ENCODE results near the gene RALGPS2. TPM values are rescaled to one million over a fixed set of nuclear protein-coding genes. Genes with fewer than 3 reads are reported as not detected.

The RALGPS2 gene
- total and polyA plus RNA-seq, 2 of the 8 experiments (the other 6 are each of a cell fraction or from before 2014, with no cell fraction given), result 6.7 to 38.0 TPM

GRCh38 chr1:178688244-178688643 is 36.8 kb upstream of the RALGPS2 start:
- Histone ChIP-seq H3K18ac (ENCODE audit: extremely low read depth, low read length) (no peak overlapping the region), H3K23me2 (ENCODE audit: low read depth, low read length) (no peaks in the 10 kb centered on the region), H2BK20ac (ENCODE audit: low read length) (no peak overlapping the region), H3K56ac (replicated peaks; ENCODE audit: insufficient read length, low read depth, low read length) (no peak overlapping the region), H3K79me2 (ENCODE audit: control insufficient read depth in 1 of 2, insufficient read depth in 2 of 2, low read length in 2 of 2) (no peaks in the 10 kb centered on the region), H4K5ac (ENCODE audit: insufficient read length, low read depth, low read length) (no peak overlapping the region), H3K4ac (replicated peaks; ENCODE audit: insufficient read length, low read depth, low read length) (no peak overlapping the region), H3K9ac (replicated peaks in 1 of 4; ENCODE audit: extremely low read depth in 1 of 4, low read depth in 3 of 4, low read length in 3 of 4) (no peak overlapping the region), H2AFZ (ENCODE audit: low read length) (no peak overlapping the region), H2AK5ac (ENCODE audit: low read depth, low read length) (no peak overlapping the region), H3K4me2 (ENCODE audit: insufficient read depth in 1 of 2, low read depth in 2 of 2, low read length in 2 of 2) (no peak overlapping the region), H3K36me3 (ENCODE audit: control insufficient read depth in 2 of 4, insufficient read depth in 4 of 4, low read length in 3 of 4) (no peaks in the 10 kb centered on the region), H3K23ac (ENCODE audit: insufficient read length) (no peak overlapping the region), H4K91ac (replicated peaks; ENCODE audit: insufficient read length, low read length) (no peak overlapping the region), H3K4me3 (ENCODE audit: extremely low read depth in 1 of 4, insufficient read depth in 2 of 4, low read depth in 3 of 4, low read length in 4 of 4) (no peak overlapping the region), H3K27ac (ENCODE audit: low read depth, low read length) (no peak overlapping the region), H2BK15ac (ENCODE audit: low read length) (no peak overlapping the region), H2BK12ac (ENCODE audit: low read depth, low read length) (no peak overlapping the region), H2BK120ac (replicated peaks; ENCODE audit: low read depth, low read length) (no peak overlapping the region), H3K4me1 (replicated peaks in 1 of 4; ENCODE audit: control insufficient read depth in 3 of 4, insufficient read depth in 4 of 4, low read length in 3 of 4) (no peaks in the 10 kb centered on the region), H3K79me1 (ENCODE audit: low read depth, low read length) (no peaks in the 10 kb centered on the region), H2BK5ac (ENCODE audit: low read depth, low read length) (no peak overlapping the region), H4K20me1 (replicated peaks in 1 of 2; ENCODE audit: control insufficient read depth in 1 of 2, insufficient read depth in 2 of 2, low read length in 2 of 2) (no peaks in the 10 kb centered on the region), H3K14ac (ENCODE audit: insufficient read length) (no peak overlapping the region), H4K8ac (ENCODE audit: extremely low read depth, insufficient read depth, low read length) (no peak overlapping the region), H3K27me3 (replicated peaks in 1 of 4; ENCODE audit: control insufficient read depth in 3 of 4, extremely low read depth in 1 of 4, insufficient read depth in 3 of 4, low read length in 3 of 4) (no peaks in the 10 kb centered on the region; a peak in 1 of 7 replicates), H3K9me3 (ENCODE audit: insufficient read depth in 2 of 2, low read depth in 1 of 2, low read length in 1 of 2) (no peaks in the 10 kb centered on the region)
- ChIA-PET POLR2A (ENCODE audit: partially characterized antibody) (interaction anchor here (0.6 kb wide), 1 partner anchor 506 kb away, joined by 3 read pairs; no protein-coding TSS in a partner anchor), CTCF (ENCODE audit: partially characterized antibody) (interaction anchor here (1.8 kb wide), 1 partner anchor 315 kb away, joined by 3 read pairs; no protein-coding TSS in a partner anchor)
- FAIRE-seq, result no peak
- DNase-seq (ENCODE audit: low read depth in 1 of 2, low spot score in 2 of 2), result no peak
- WGBS, 2 experiments (ENCODE audit: extremely low coverage in 1 of 2, insufficient coverage in 1 of 2, insufficient read length in 1 of 2, insufficient replicate concordance in 2 of 2, low coverage in 1 of 2, low lambda C conversion rate in 2 of 2, missing lambda C conversion rate in 1 of 2), result 85% methylated on average over 2 of the region's 2 CpGs; no CpG with 5 or more reads in 1 of the 2 experiments
- TF ChIP-seq CTCF (IDR thresholded peaks at IDR 0.05; ENCODE audit: control extremely low read depth in 1 of 3, insufficient read depth in 1 of 3, low read depth in 1 of 3, low read length in 3 of 3) (no peak), HDAC2 (IDR thresholded peaks at IDR 0.05; ENCODE audit: borderline replicate concordance in 1 of 2, low read depth in 2 of 2, low read length in 2 of 2) (no peak), GABPA (IDR thresholded peaks at IDR 0.05; ENCODE audit: borderline replicate concordance, insufficient read depth, low read length) (no peak)
